ENCODE measurements around the gene DCLK1.

Gene DCLK1

GRCh38 chr13:36096461-36097416 lies 34.4 kb downstream of the DCLK1 start:
- DNase-seq (ENCODE audit: low read depth) = no peak
- TF ChIP-seq, protein P1, sequence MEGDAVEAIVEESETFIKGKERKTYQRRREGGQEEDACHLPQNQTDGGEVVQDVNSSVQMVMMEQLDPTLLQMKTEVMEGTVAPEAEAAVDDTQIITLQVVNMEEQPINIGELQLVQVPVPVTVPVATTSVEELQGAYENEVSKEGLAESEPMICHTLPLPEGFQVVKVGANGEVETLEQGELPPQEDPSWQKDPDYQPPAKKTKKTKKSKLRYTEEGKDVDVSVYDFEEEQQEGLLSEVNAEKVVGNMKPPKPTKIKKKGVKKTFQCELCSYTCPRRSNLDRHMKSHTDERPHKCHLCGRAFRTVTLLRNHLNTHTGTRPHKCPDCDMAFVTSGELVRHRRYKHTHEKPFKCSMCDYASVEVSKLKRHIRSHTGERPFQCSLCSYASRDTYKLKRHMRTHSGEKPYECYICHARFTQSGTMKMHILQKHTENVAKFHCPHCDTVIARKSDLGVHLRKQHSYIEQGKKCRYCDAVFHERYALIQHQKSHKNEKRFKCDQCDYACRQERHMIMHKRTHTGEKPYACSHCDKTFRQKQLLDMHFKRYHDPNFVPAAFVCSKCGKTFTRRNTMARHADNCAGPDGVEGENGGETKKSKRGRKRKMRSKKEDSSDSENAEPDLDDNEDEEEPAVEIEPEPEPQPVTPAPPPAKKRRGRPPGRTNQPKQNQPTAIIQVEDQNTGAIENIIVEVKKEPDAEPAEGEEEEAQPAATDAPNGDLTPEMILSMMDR (IDR thresholded peaks at IDR 0.05; ENCODE audit: control insufficient read depth, insufficient read depth, low read depth, low read length, missing control alignments) = no peak
- no peak overlapping the region for H3K4me3 ChIP-seq (ENCODE audit: control insufficient read depth, low read depth, low read length)

DNA sequence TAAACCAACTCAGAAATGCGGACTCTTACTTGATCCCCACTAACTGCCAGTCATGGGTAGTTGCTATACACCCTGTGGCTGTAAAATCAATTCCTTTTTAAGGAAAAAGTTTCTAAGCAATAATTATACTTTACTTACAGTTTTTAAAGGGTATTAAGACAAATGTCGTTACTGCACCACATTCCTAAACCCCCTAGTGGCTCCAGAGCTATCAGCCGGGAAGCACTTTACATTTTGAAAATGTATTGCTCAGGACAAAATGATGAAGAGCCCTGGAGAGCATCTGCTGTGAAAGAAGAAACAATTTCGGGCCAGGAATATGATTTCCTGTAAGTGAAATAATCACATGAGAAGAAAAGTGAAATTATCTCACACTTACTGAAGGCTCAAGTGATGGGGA lies 36.7 kb downstream of the DCLK1 start:
- H3K4me3 ChIP-seq (ENCODE audit: control insufficient read depth, low read depth, low read length) = no peak overlapping the region
- TF ChIP-seq, protein P1 (IDR thresholded peaks at IDR 0.05; ENCODE audit: control insufficient read depth, insufficient read depth, low read depth, low read length, missing control alignments) = no peak
- DNase-seq (ENCODE audit: low read depth) = no peak

DNA sequence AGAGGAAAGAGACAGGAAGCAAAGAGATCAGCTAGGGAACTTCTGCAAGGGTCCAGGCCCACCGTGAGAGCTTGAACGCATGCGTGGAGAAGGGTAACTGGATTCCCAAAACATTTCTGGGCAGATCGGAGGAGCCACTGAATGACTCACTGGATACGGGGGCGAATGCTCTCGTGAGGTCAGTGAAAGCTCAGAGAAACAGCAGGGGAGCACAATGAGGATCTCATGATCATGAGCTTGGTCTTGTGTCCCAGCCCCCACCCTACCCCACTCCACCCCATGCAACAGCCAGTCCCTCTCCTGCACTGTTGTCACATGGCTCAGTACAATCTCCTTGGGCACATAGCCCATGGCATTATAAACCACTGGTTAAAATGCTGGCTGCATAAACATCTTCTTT lies 40.6 kb downstream of the DCLK1 start:
- H3K4me3 ChIP-seq (ENCODE audit: control insufficient read depth, low read depth, low read length) = no peak overlapping the region
- TF ChIP-seq, protein P1 (IDR thresholded peaks at IDR 0.05; ENCODE audit: control insufficient read depth, insufficient read depth, low read depth, low read length, missing control alignments) = no peak
- DNase-seq (ENCODE audit: low read depth) = no peak

DNA sequence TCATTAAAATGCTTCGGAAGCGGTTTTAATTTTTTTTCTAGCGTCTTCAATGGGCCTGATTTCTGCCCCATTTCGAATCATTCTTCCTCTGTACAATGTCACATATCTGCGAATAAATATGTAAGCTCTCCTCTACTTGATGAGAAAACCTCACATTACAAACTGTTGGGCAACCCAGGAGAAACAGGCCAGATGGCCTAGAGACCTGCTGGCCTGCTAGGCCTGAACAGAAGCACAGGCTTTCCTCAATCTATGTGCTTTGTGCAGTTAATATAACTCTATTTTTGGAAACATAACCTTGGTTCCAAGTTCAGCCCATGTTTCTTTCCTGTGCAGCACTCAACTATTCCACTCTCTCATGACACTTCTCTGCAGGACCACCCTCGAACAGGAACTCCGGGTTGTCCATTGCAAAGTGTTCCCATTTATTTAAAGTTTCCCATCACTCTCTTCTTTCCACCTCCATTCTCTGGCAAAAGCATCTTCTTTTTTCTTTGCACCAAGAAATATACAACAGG lies 42.0 kb downstream of the DCLK1 start:
- TF ChIP-seq, protein P1 (IDR thresholded peaks at IDR 0.05; ENCODE audit: control insufficient read depth, insufficient read depth, low read depth, low read length, missing control alignments) = no peak

GRCh38 chr13:36088463-36088862 lies 42.7 kb downstream of the DCLK1 start:
- DNase-seq (ENCODE audit: low read depth) = no peak
- TF ChIP-seq, protein P1 (IDR thresholded peaks at IDR 0.05; ENCODE audit: control insufficient read depth, insufficient read depth, low read depth, low read length, missing control alignments) = no peak
- H3K4me3 ChIP-seq (ENCODE audit: control insufficient read depth, low read depth, low read length) = no peak overlapping the region

More for the DNA sequence above, 42.0 kb downstream of the DCLK1 start:
- no peak for DNase-seq (ENCODE audit: low read depth)
- no peak overlapping the region for H3K4me3 ChIP-seq (ENCODE audit: control insufficient read depth, low read depth, low read length)

GRCh38 chr13:36088001-36088400 lies 43.2 kb downstream of the DCLK1 start:
- no peak overlapping the region for H3K4me3 ChIP-seq (ENCODE audit: control insufficient read depth, low read depth, low read length)
- TF ChIP-seq, protein P1 (IDR thresholded peaks at IDR 0.05; ENCODE audit: control insufficient read depth, insufficient read depth, low read depth, low read length, missing control alignments) = no peak
- no peak for DNase-seq (ENCODE audit: low read depth)

Measured in AG09309 (cell line).